ENCODE data around the gene SLC34A1.

- TF ChIP-seq CTCF (IDR thresholded peaks at IDR 0.05 in 4 of 5, conservative IDR thresholded peaks at IDR 0.05 in 1 of 5) (no peak), POLR2A (IDR thresholded peaks at IDR 0.05) (no peak)
These were observed 26.3 kb downstream of the SLC34A1 start for GRCh38 chr5:177410575-177410974.
